K562 (cell line): ENCODE results near the gene COL21A1. TPM values are rescaled to one million over a fixed set of nuclear protein-coding genes. Genes with fewer than 3 reads are reported as not detected.

Experiments used
- ATAC-seq: fragments of 200-7000 bp; cut with Tn5 transposase; 3 replicates; pipeline ENCODE4 v1.9.1; 2020; ENCODE audit warnings: moderate library complexity
- BruUV-seq: library from RNA; stranded (reverse); fragments of 400-500 nt; replicated peaks from 2 replicates; lab custom pipeline; 2021; lab: Mats Ljungman, UMichigan
- CTCF ChIA-PET: fragments of 300-600 bp; formaldehyde crosslinking; extraction: SDS; loops from one replicate; lab custom pipeline; 2021; ENCODE audit warnings: low intra/inter-chr PET ratio; lab: Yijun Ruan, JAX
- POLR2A ChIA-PET: fragments of 300-600, 350-650 bp; sonication (Branson Sonifier 250); formaldehyde crosslinking; extraction: SDS; loops from one replicate; lab custom pipeline; 2021; ENCODE audit warnings: antibody characterized with exemption, inconsistent platforms; lab: Yijun Ruan, JAX
- DNase-seq, 4 experiments: peaks; one replicate each; pipeline versions ENCODE4 v3.0.0 to v3.0.0-alpha.2; 2011 to 2018; ENCODE audit warnings: low spot score in 3 of 4, mixed read lengths in 3 of 4; ENCODE audit errors: extremely low read depth in 1 of 4
- FAIRE-seq: peaks from 2 replicates; lab custom pipeline; 2011; peaks lifted over from hg19 to GRCh38; lab: Jason Lieb, UNC
- H2AFZ ChIP-seq: 2 replicates; pipeline ENCODE4 v1.6.0; 2011; ENCODE audit warnings: low read depth, low read length, control low read depth, inconsistent platforms
- H3K27ac ChIP-seq: fragments of 200-600 bp; 3 replicates; pipeline ENCODE4 v1.8.0; 2011; ENCODE audit warnings: low read depth, mild to moderate bottlenecking, control low read depth, inconsistent platforms, low read length, moderate library complexity, mixed read lengths; ENCODE audit errors: extremely low read depth
- H3K27me3 ChIP-seq, 2 experiments: fragments of 300-600 bp in 1 of 2; 2 replicates in 1 of 2; 3 replicates in 1 of 2; pipeline versions ENCODE4 v1.6.0 to v1.8.0; 2011; ENCODE audit warnings: inconsistent platforms in 2 of 2, low read length in 2 of 2, mild to moderate bottlenecking in 1 of 2, mixed read lengths in 1 of 2, moderate library complexity in 1 of 2; ENCODE audit not compliant: control insufficient read depth in 2 of 2, insufficient read depth in 2 of 2
- H3K36me3 ChIP-seq: fragments of 300-600 bp; 3 replicates; pipeline ENCODE4 v1.8.0; 2011; ENCODE audit warnings: mild to moderate bottlenecking, low read length, inconsistent platforms; ENCODE audit not compliant: control insufficient read depth, insufficient read depth
- H3K4me1 ChIP-seq, 2 experiments: fragments of 200-600 bp in 1 of 2; replicated peaks in 1 of 2; 2 replicates in 1 of 2; 3 replicates in 1 of 2; pipeline versions ENCODE4 v1.5.1 to v1.8.0; 2011; ENCODE audit warnings: inconsistent platforms in 2 of 2, low read length in 2 of 2, mild to moderate bottlenecking in 1 of 2, mixed read lengths in 1 of 2, moderate library complexity in 1 of 2; ENCODE audit not compliant: control insufficient read depth in 2 of 2, insufficient read depth in 2 of 2
- H3K4me2 ChIP-seq: 2 replicates; pipeline ENCODE4 v1.6.1; 2011; ENCODE audit warnings: low read length, control low read depth, inconsistent platforms, mixed read lengths; ENCODE audit not compliant: insufficient read depth
- H3K4me3 ChIP-seq: fragments of 200-600 bp; sonication (generic), shearing (Covaris generic); 2 replicates; pipeline ENCODE4 v1.5.1; 2016; ENCODE audit warnings: control low read depth, inconsistent platforms
- H3K79me2 ChIP-seq: fragments of 200-600 bp; 3 replicates; pipeline ENCODE4 v1.8.0; 2011; ENCODE audit warnings: low read length, inconsistent platforms; ENCODE audit not compliant: control insufficient read depth, insufficient read depth
- H3K9ac ChIP-seq, 2 experiments: 2 replicates each; pipeline versions ENCODE4 v1.6.0 to v1.6.1; 2011; ENCODE audit warnings: low read depth in 2 of 2, low read length in 2 of 2, control low read depth in 1 of 2, inconsistent platforms in 1 of 2, mild to moderate bottlenecking in 1 of 2, mixed read lengths in 1 of 2; ENCODE audit not compliant: insufficient read depth in 1 of 2
- H3K9me1 ChIP-seq: one replicate; pipeline ENCODE4 v1.6.0; 2011; ENCODE audit warnings: inconsistent platforms, mild to moderate bottlenecking, low read length, moderate library complexity; ENCODE audit not compliant: control insufficient read depth, insufficient read depth
- H3K9me3 ChIP-seq: replicated peaks from 2 replicates; pipeline ENCODE4 v1.5.1; 2011; ENCODE audit warnings: low read depth, low read length, inconsistent platforms; ENCODE audit not compliant: control insufficient read depth, insufficient read depth
- H4K20me1 ChIP-seq: replicated peaks from 2 replicates; pipeline ENCODE4 v1.6.1; 2011; ENCODE audit warnings: low read length, inconsistent platforms, mixed read lengths; ENCODE audit not compliant: control insufficient read depth, insufficient read depth
- ARID1B ChIP-seq: fragments of 450-650 bp; IDR thresholded peaks from 2 replicates; pipeline ENCODE4 v1.6.1; 2016; ENCODE audit warnings: antibody characterized with exemption, mild to moderate bottlenecking, inconsistent platforms
- BMI1 ChIP-seq: fragments of 150-350 bp; IDR thresholded peaks from 2 replicates; pipeline ENCODE4 v1.6.1; 2014; ENCODE audit warnings: low read length
- CAMTA2 ChIP-seq: fragments of 250-450 bp; sonication (Bioruptor Pico); conservative IDR thresholded peaks from 2 replicates; pipeline ENCODE4 v1.5.1; 2022
- ELF2 ChIP-seq: fragments of 250-450 bp; sonication (Bioruptor Pico); IDR thresholded peaks from 2 replicates; pipeline ENCODE4 v1.5.0; 2021; ENCODE audit warnings: mild to moderate bottlenecking
- GABPA ChIP-seq: fragments of 200-800 bp; sonication (Bioruptor generic); conservative IDR thresholded peaks from 2 replicates; pipeline ENCODE4 v1.6.1; 2016; ENCODE audit warnings: low read depth, missing genetic modification characterization, missing compliant biosample characterization
- GABPB2 ChIP-seq: fragments of 250-450 bp; sonication (Bioruptor Pico); conservative IDR thresholded peaks from 2 replicates; pipeline ENCODE4 v1.5.1; 2021; ENCODE audit warnings: mild to moderate bottlenecking
- MCM5 ChIP-seq: fragments of 450-650 bp; IDR thresholded peaks from 2 replicates; pipeline ENCODE4 v1.6.1; 2016; ENCODE audit warnings: low read depth
- MEF2D ChIP-seq: conservative IDR thresholded peaks from 2 replicates; pipeline ENCODE4 v1.6.1; 2016; ENCODE audit warnings: low read depth, missing genetic modification characterization, missing compliant biosample characterization
- MXD1 ChIP-seq: fragments of 250-450 bp; sonication (Bioruptor Pico); IDR thresholded peaks from 2 replicates; pipeline ENCODE4 v1.8.0; 2021; ENCODE audit warnings: borderline replicate concordance, mild to moderate bottlenecking, moderate library complexity; ENCODE audit not compliant: poor library complexity, severe bottlenecking
- PHB2 ChIP-seq: fragments of 450-650 bp; IDR thresholded peaks from 2 replicates; pipeline ENCODE4 v1.6.1; 2017; ENCODE audit warnings: low read depth
- PYGO2 ChIP-seq: fragments of 450-650 bp; IDR thresholded peaks from 2 replicates; pipeline ENCODE4 v1.6.1; 2016; ENCODE audit warnings: mild to moderate bottlenecking, missing genetic modification characterization, moderate library complexity, missing compliant biosample characterization
- REST ChIP-seq, 2 experiments: fragments of 450-650 bp; formaldehyde crosslinking in 1 of 2; IDR thresholded peaks; 2 replicates each; pipeline versions ENCODE4 v1.4.0 to v1.6.1; 2014 to 2020; ENCODE audit warnings: mild to moderate bottlenecking in 2 of 2, borderline replicate concordance in 1 of 2, low read depth in 1 of 2
- SMARCA5 ChIP-seq: fragments of 450-650 bp; IDR thresholded peaks from 2 replicates; pipeline ENCODE4 v1.6.1; 2016
- TAF1 ChIP-seq: IDR thresholded peaks from 2 replicates; pipeline ENCODE4 v1.6.1; 2011; ENCODE audit warnings: mild to moderate bottlenecking, low read length, moderate library complexity; ENCODE audit not compliant: insufficient read depth, control insufficient read depth, severe bottlenecking; ENCODE audit errors: extremely low read depth
- ZNF212 ChIP-seq: fragments of 450-650 bp; formaldehyde crosslinking; IDR thresholded peaks from 2 replicates; pipeline ENCODE4 v1.4.0; 2020; ENCODE audit warnings: mild to moderate bottlenecking
- ZNF431 ChIP-seq: sonication (generic); formaldehyde crosslinking; IDR thresholded peaks from 2 replicates; pipeline ENCODE4 v1.8.0; 2022; ENCODE audit warnings: mild to moderate bottlenecking, missing genetic modification reagents
- ZNF586 ChIP-seq: fragments of 450-650 bp; formaldehyde crosslinking; conservative IDR thresholded peaks from 2 replicates; pipeline ENCODE4 v1.4.0; 2020; ENCODE audit warnings: mild to moderate bottlenecking, moderate library complexity
- in situ Hi-C: fragments of 300-500 bp; cut with MboI; formaldehyde crosslinking; loops from 4 replicates; pipeline ENCODE4 v1.15.0; 2018; ENCODE audit warnings: inconsistent platforms, mixed read lengths
- intact Hi-C: fragments of 100-400 bp; cut with micrococcal nuclease; formaldehyde crosslinking; loops from 2 replicates; pipeline ENCODE4 v1.14.2; 2022
- polyA plus RNA-seq, 8 experiments: library from polyadenylated mRNA; depleted of rRNA in 4 of 8; stranded (reverse) in 5 of 8; unstranded in 3 of 8; fragments of >200 nt; fragmentation: Nextera tagmentation in 2 of 8; fragmentation: Illumina TruSeq in 1 of 8; extraction: Ambion mirVana in 2 of 8; extraction: Trizol in 1 of 8; gene quantifications; 2 replicates each; pipeline versions ENCODE4 v1.2.1 to v1.2.3, GENCODE V29; 2011 to 2014; ENCODE audit warnings: inconsistent platforms in 1 of 8, missing spikeins in 1 of 8
- total RNA-seq, 7 experiments: library from RNA; depleted of rRNA in 6 of 7; stranded (reverse); fragments of >200 nt in 6 of 7; fragmentation: Illumina TruSeq in 2 of 7; extraction: Trizol in 2 of 7; gene quantifications; 2 replicates each; pipeline versions ENCODE4 v1.2.1 to v1.2.3, GENCODE V29; 2011 to 2021; ENCODE audit warnings: low replicate concordance in 1 of 7

The COL21A1 gene
- total and polyA plus RNA-seq, 9 of the 15 experiments (the other 6 are each of a cell fraction or from before 2014, with no cell fraction given) = 0.03 to 0.76 (median 0.25) TPM

GRCh38 chr6:56244089-56244488 is 3.3 kb downstream of the COL21A1 start:
- FAIRE-seq = no peak
- no peaks in the 10 kb centered on the region for H3K9me3 ChIP-seq
- CTCF ChIA-PET = no interaction called here
- POLR2A ChIA-PET = no interaction called here
- no peaks in the 10 kb centered on the region for H3K36me3 ChIP-seq
- H3K4me3 ChIP-seq = no peak overlapping the region
- H4K20me1 ChIP-seq = no peaks in the 10 kb centered on the region
- ATAC-seq = no peak
- in situ Hi-C loops = no loop called here
- BruUV-seq = no TSS peak
- H3K9ac ChIP-seq = no peak overlapping the region
- H3K27ac ChIP-seq = no peak overlapping the region
- H2AFZ ChIP-seq = no peak overlapping the region
- no peak overlapping the region for H3K4me2 ChIP-seq
- intact Hi-C loops = no loop called here
- no peaks in the 10 kb centered on the region for H3K27me3 ChIP-seq
- DNase-seq = no peak
- H3K79me2 ChIP-seq = no peaks in the 10 kb centered on the region
- no peaks in the 10 kb centered on the region for H3K4me1 ChIP-seq
- no peaks in the 10 kb centered on the region for H3K9me1 ChIP-seq
- no peak for TF ChIP-seq CAMTA2 (CRISPR knock-in tag)
- TF ChIP-seq ARID1B = no peak
- TF ChIP-seq TAF1 = no peak
- TF ChIP-seq ELF2 = no peak
- no peak for TF ChIP-seq SMARCA5
- no peak for TF ChIP-seq PYGO2
- no peak for TF ChIP-seq MCM5
- TF ChIP-seq PHB2 = no peak
- no peak for TF ChIP-seq BMI1
- no peak for TF ChIP-seq MEF2D (tag)
- TF ChIP-seq ZNF586 (CRISPR knock-in tag) = no peak
- TF ChIP-seq ZNF212 (CRISPR knock-in tag) = no peak
- no peak for TF ChIP-seq REST (IDR thresholded peaks at IDR 0.05; ENCODE audit: borderline replicate concordance)
- TF ChIP-seq REST (CRISPR knock-in tag; IDR thresholded peaks at IDR 0.05; ENCODE audit: low read depth) = no peak
- TF ChIP-seq GABPB2 (CRISPR knock-in tag) = no peak
- no peak for TF ChIP-seq GABPA (tag)
- no peak for TF ChIP-seq MXD1 (CRISPR knock-in tag)
- no peak for TF ChIP-seq ZNF431
